Panc1 (cell line): ENCODE measurements around the gene VPS11. TPM values are rescaled to one million over a fixed set of nuclear protein-coding genes. Genes with fewer than 3 reads are reported as not detected.
A peak's percentile ranks its signal among the peaks of the same experiment; 100 is the strongest.

Experiments
- ATAC-seq: fragments of 200-7000 bp; cut with Tn5 transposase; 2 replicates; pipeline ENCODE4 v1.9.1; 2020; ENCODE audit warnings: mild to moderate bottlenecking, moderate library complexity
- BruUV-seq: library from RNA; stranded (reverse); fragments of 400-500 nt; replicated peaks from 2 replicates; lab custom pipeline; 2021; lab: Mats Ljungman, UMichigan
- CTCF ChIA-PET: fragments of 300-600 bp; sonication (Branson Sonifier 250); formaldehyde crosslinking; loops from one replicate; lab custom pipeline; 2022; ENCODE audit warnings: antibody characterized with exemption; lab: Charles Lee
- POLR2A ChIA-PET: fragments of 300-600 bp; sonication (Branson Sonifier 250); formaldehyde crosslinking; loops from one replicate; lab custom pipeline; 2022; ENCODE audit warnings: antibody characterized with exemption; lab: Charles Lee
- DNase-seq: peaks from one replicate; pipeline ENCODE4 v3.0.0-alpha.2; 2010; ENCODE audit warnings: low read depth, low spot score
- H3K27ac ChIP-seq: 2 replicates; pipeline ENCODE4 v1.5.1; 2011; ENCODE audit warnings: mild to moderate bottlenecking, low read length, inconsistent platforms
- H3K27me3 ChIP-seq: fragments of 200-500 bp; sonication (Bioruptor generic); 2 replicates; pipeline ENCODE4 v1.6.0; 2014; ENCODE audit warnings: low read length, inconsistent platforms; ENCODE audit not compliant: control insufficient read depth, insufficient read depth
- H3K36me3 ChIP-seq: fragments of 200-500 bp; sonication (Bioruptor generic); 2 replicates; pipeline ENCODE4 v1.5.1; 2014; ENCODE audit warnings: inconsistent platforms, mild to moderate bottlenecking, low read length, moderate library complexity; ENCODE audit not compliant: control insufficient read depth, insufficient read depth
- H3K4me1 ChIP-seq: 2 replicates; pipeline ENCODE4 v1.5.1; 2011; ENCODE audit warnings: inconsistent platforms, mild to moderate bottlenecking, low read length, moderate library complexity; ENCODE audit not compliant: control insufficient read depth, insufficient read depth
- H3K4me3 ChIP-seq, 2 experiments: 2 replicates each; pipeline ENCODE4 v1.5.1; 2011 to 2012; ENCODE audit warnings: low read depth in 2 of 2, low read length in 2 of 2, mild to moderate bottlenecking in 2 of 2, inconsistent platforms in 1 of 2, moderate library complexity in 1 of 2
- H3K9me3 ChIP-seq: fragments of 200-500 bp; sonication (Bioruptor generic); 2 replicates; pipeline ENCODE4 v1.5.1; 2014; ENCODE audit warnings: low read depth, mild to moderate bottlenecking, inconsistent platforms, low read length, moderate library complexity; ENCODE audit not compliant: control insufficient read depth, insufficient read depth
- CTCF ChIP-seq: fragments of 450-650 bp; IDR thresholded peaks from 2 replicates; pipeline ENCODE4 v1.5.1; 2017; ENCODE audit warnings: mild to moderate bottlenecking
- POLR2AphosphoS5 ChIP-seq: IDR thresholded peaks from 2 replicates; pipeline ENCODE4 v1.6.1; 2012; ENCODE audit warnings: mild to moderate bottlenecking, low read depth, low read length, moderate library complexity
- REST ChIP-seq, 2 experiments: IDR thresholded peaks; 2 replicates each; pipeline ENCODE4 v1.6.1; 2011 to 2012; ENCODE audit warnings: low read depth in 2 of 2, control low read depth in 1 of 2, low read length in 1 of 2, mild to moderate bottlenecking in 1 of 2, moderate library complexity in 1 of 2; ENCODE audit not compliant: insufficient read depth in 1 of 2
- SIN3A ChIP-seq: IDR thresholded peaks from 2 replicates; pipeline ENCODE4 v1.6.1; 2012; ENCODE audit warnings: low read depth, mild to moderate bottlenecking, low read length, moderate library complexity, borderline replicate concordance; ENCODE audit not compliant: insufficient read depth
- TCF7L2 ChIP-seq: IDR thresholded peaks from 2 replicates; pipeline ENCODE4 v1.6.1; 2011; ENCODE audit warnings: mild to moderate bottlenecking, low read depth, low read length, inconsistent platforms
- in situ Hi-C: cut with HindIII; loops from 2 replicates; pipeline ENCODE4 v1.10.0; 2016; ENCODE audit warnings: low sequenced_read_pairs, low pct_unique_long_range_greater_than_20kb
- intact Hi-C: fragments of 100-400 bp; cut with micrococcal nuclease; formaldehyde crosslinking; loops from one replicate; pipeline ENCODE4 v1.10.0; 2022; ENCODE audit not compliant: unreplicated experiment
- total RNA-seq: library from RNA; stranded (reverse); gene quantifications from one replicate; pipeline ENCODE4 v1.2.1, GENCODE V29; 2021; ENCODE audit not compliant: unreplicated experiment

Gene VPS11
- total RNA-seq, 1 experiment from 2014 or later: 28.2 TPM

GRCh38 chr11:119121008-119121810 lies 53.6 kb downstream of the VPS11 start, which contains the start of gene HINFP:
TSS of gene HINFP (plus strand) at chr11:119121580. CDS start at chr11:119126945, 5,365 bp downstream.
- Histone ChIP-seq H3K36me3 (peaks cover 5% of the 10 kb centered on the region), H3K4me3 (peak within 1 kb of the TSS; percentile 79 to 87), H3K9me3 (no peaks in the 10 kb centered on the region), H3K27ac (peak within 1 kb of the TSS; percentile 96), H3K4me1 (peaks cover 12% of the 10 kb centered on the region), H3K27me3 (no peaks in the 10 kb centered on the region)
- no TSS peak for BruUV-seq
- intact Hi-C loops (no loop called here), in situ Hi-C loops (no loop called here)
- peak; percentile 98 for TF ChIP-seq POLR2AphosphoS5
- TF ChIP-seq CTCF: no peak
- TF ChIP-seq SIN3A: peak; percentile 97; the same call in 1 of the 2 replicates
- CTCF ChIA-PET: interaction anchor here (0.5 to 1.0 kb wide), 6 partner anchors 10 to 75 kb away, joined by 3 to 4 read pairs (median 3); no protein-coding TSS in a partner anchor
- POLR2A ChIA-PET: interaction anchor here (0.6 to 0.8 kb wide), 3 partner anchors 15 to 217 kb away, joined by 3 to 4 read pairs (median 3); no protein-coding TSS in a partner anchor
- ATAC-seq (peak; percentile 99), DNase-seq (peak; percentile 94)

- Histone ChIP-seq H3K27me3 (no peaks in the 10 kb centered on the region), H3K27ac (peak overlapping the region; percentile 94), H3K4me1 (peaks cover 12% of the 10 kb centered on the region), H3K4me3 (peak overlapping the region; percentile 79 to 87), H3K9me3 (no peaks in the 10 kb centered on the region), H3K36me3 (peaks cover 5% of the 10 kb centered on the region)
- ChIA-PET CTCF (interaction anchor here (0.5 to 0.6 kb wide), 5 partner anchors 9 to 75 kb away, joined by 3 to 5 read pairs (median 4); no protein-coding TSS in a partner anchor), POLR2A (interaction anchor here (0.6 to 0.8 kb wide), 4 partner anchors 15 to 339 kb away, joined by 3 to 6 read pairs (median 4); no protein-coding TSS in a partner anchor)
- ATAC-seq (no peak), DNase-seq (no peak)
- TSS peak; percentile 87 for BruUV-seq
- intact Hi-C loops: no loop called here
- in situ Hi-C loops: no loop called here
- TF ChIP-seq POLR2AphosphoS5 (no peak), TCF7L2 (no peak), REST (IDR thresholded peaks at IDR 0.05; ENCODE audit: insufficient read depth in 1 of 2, low read depth in 2 of 2, low read length in 1 of 2) (no peak), SIN3A (no peak), CTCF (no peak)
Observed at GRCh38 chr11:119121811-119122124, 54.1 kb downstream of the VPS11 start.
